Mesendoderm (in vitro differentiated cells): Measurements from ENCODE around the gene ZBTB22.

Source experiments
- DNase-seq: peaks from one replicate; pipeline ENCODE4 v3.0.0; 2013
- H2AK5ac ChIP-seq: 2 replicates; pipeline ENCODE4 v1.6.1; 2013; ENCODE audit warnings: low read length, inconsistent platforms
- H2BK120ac ChIP-seq: 2 replicates; pipeline ENCODE4 v1.6.1; 2013; ENCODE audit warnings: low read depth, mild to moderate bottlenecking, low read length, moderate library complexity, mixed read lengths
- H2BK15ac ChIP-seq: replicated peaks from 2 replicates; pipeline ENCODE4 v1.6.1; 2013; ENCODE audit warnings: low read depth, mild to moderate bottlenecking, moderate library complexity
- H2BK5ac ChIP-seq: 2 replicates; pipeline ENCODE4 v1.6.1; 2013; ENCODE audit warnings: low read length, inconsistent platforms
- H3K18ac ChIP-seq: 2 replicates; pipeline ENCODE4 v1.6.1; 2013; ENCODE audit warnings: mild to moderate bottlenecking, low read length, mixed read lengths
- H3K23ac ChIP-seq: one replicate; pipeline ENCODE4 v1.6.1; 2013; ENCODE audit warnings: low read length
- H3K27ac ChIP-seq: 2 replicates; pipeline ENCODE4 v1.5.1; 2013; ENCODE audit warnings: low read depth, mild to moderate bottlenecking, inconsistent platforms, low read length, moderate library complexity
- H3K27me3 ChIP-seq: 2 replicates; pipeline ENCODE4 v1.6.1; 2013; ENCODE audit warnings: low read length, control low read depth, mild to moderate bottlenecking, inconsistent platforms; ENCODE audit not compliant: insufficient read depth, poor library complexity
- H3K36me3 ChIP-seq: 2 replicates; pipeline ENCODE4 v1.6.1; 2013; ENCODE audit warnings: low read length, inconsistent platforms; ENCODE audit not compliant: control insufficient read depth, insufficient read depth
- H3K4ac ChIP-seq: one replicate; pipeline ENCODE4 v1.6.1; 2013; ENCODE audit warnings: low read depth, mild to moderate bottlenecking, low read length, moderate library complexity
- H3K4me1 ChIP-seq: 2 replicates; pipeline ENCODE4 v1.6.1; 2013; ENCODE audit warnings: low read depth, low read length, inconsistent platforms; ENCODE audit not compliant: control insufficient read depth
- H3K4me2 ChIP-seq: 2 replicates; pipeline ENCODE4 v1.6.1; 2013; ENCODE audit warnings: low read length
- H3K4me3 ChIP-seq: 2 replicates; pipeline ENCODE4 v1.5.1; 2013; ENCODE audit warnings: mild to moderate bottlenecking, low read length
- H3K56ac ChIP-seq: one replicate; pipeline ENCODE4 v1.6.1; 2013; ENCODE audit warnings: low read length
- H3K79me1 ChIP-seq: 2 replicates; pipeline ENCODE4 v1.6.1; 2013; ENCODE audit warnings: low read length, inconsistent platforms
- H3K79me2 ChIP-seq: 2 replicates; pipeline ENCODE4 v1.6.1; 2013; ENCODE audit warnings: mild to moderate bottlenecking, low read length; ENCODE audit not compliant: control insufficient read depth, insufficient read depth
- H3K9ac ChIP-seq: 2 replicates; pipeline ENCODE4 v1.6.1; 2013; ENCODE audit warnings: low read length, inconsistent platforms
- H4K5ac ChIP-seq: one replicate; pipeline ENCODE4 v1.6.1; 2013; ENCODE audit warnings: low read length
- H4K8ac ChIP-seq: one replicate; pipeline ENCODE4 v1.6.1; 2013; ENCODE audit warnings: low read depth, mild to moderate bottlenecking, control low read depth, low read length, moderate library complexity
- WGBS: extraction: QIAGEN DNeasy Blood & Tissue Kit; methylation state at CpG from one replicate; pipeline ENCODE4 v1.1.7; 2013; ENCODE audit warnings: low lambda C conversion rate, missing lambda C conversion rate; ENCODE audit not compliant: insufficient coverage; ENCODE audit errors: extremely low coverage; 5-methylcytosine and 5-hydroxymethylcytosine counted together

Gene ZBTB22

DNA sequence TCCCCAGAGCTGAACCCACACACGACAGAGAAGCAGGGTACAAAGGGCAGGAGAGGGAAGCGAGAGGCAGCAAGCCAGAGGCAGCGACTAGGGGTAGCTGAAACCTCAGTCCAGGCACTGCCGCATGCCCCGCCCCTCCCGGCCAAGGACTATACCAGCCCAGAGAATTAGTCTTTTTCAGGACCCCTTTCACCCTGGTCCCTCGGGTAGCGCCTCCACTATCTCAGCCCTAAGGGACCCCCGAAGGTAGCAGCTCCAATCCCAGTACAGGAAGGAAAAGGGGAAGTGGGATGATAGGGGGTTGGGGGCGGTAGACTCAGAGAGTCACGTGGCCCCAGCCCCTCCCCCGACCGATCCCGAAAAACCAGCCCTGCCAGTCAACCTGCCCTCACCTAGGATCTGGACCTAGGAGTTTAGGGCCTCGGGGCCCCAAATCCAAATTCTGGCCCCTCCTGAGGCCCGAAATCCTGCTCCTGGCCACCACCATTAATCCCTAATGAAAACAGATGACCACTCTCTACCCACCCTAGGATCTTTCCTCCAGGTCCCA lies 20.1 kb downstream of the ZBTB22 start:
- peak; percentile 87 for DNase-seq
- Histone ChIP-seq H3K79me1 (peaks cover 8% of the 10 kb centered on the region), H3K27me3 (no peaks in the 10 kb centered on the region), H3K4ac (peak overlapping the region; percentile 65), H3K23ac (no peak overlapping the region), H2BK5ac (no peak overlapping the region), H3K36me3 (no peaks in the 10 kb centered on the region), H4K8ac (peak overlapping the region; percentile 81), H3K4me2 (peak overlapping the region; percentile 95), H3K27ac (peak overlapping the region; percentile 60), H3K79me2 (peaks cover 11% of the 10 kb centered on the region), H2BK15ac (no peak overlapping the region), H2AK5ac (no peak overlapping the region), H3K56ac (peak overlapping the region; percentile 93), H3K9ac (peak overlapping the region; percentile 56), H4K5ac (no peak overlapping the region), H3K18ac (peak overlapping the region; percentile 65), H3K4me3 (peak overlapping the region; percentile 70), H3K4me1 (no peaks in the 10 kb centered on the region), H2BK120ac (no peak overlapping the region)
- no CpG with 5 or more reads among the region's 16 CpGs for WGBS

DNA sequence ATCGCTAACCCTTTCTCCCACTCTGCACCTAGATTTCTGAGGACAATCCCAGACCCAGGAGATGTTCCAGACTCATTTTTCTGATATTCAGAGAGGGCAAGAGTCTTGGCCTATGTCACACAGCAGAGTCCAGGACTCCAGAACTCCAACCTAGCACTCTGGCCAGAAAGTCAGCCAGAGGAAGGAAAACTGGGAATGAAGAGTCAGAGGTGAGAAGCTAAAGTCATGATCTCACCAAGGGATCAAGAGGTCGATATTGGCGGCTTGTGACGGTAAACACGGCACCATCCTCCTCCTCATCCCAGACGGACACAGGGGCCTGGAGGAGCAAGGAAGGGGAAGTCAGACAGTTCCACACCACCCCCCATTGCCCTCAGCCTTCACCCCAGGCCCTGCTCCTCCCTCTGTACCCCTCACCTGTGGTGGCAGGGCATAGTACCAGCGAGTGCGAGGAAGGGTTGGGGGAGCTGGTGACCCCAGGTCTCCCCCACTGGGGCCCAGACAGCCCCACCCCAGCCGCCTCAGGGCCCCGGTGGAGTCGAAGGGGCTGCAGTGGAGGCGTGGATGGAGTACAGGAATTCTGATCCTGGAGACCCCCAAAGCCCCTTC lies 20.6 kb downstream of the ZBTB22 start:
- Histone ChIP-seq H2BK15ac (no peak overlapping the region), H3K4me1 (no peaks in the 10 kb centered on the region), H3K4me3 (no peak overlapping the region), H3K79me2 (peaks cover 11% of the 10 kb centered on the region), H3K56ac (peak overlapping the region; percentile 93), H2BK5ac (no peak overlapping the region), H4K8ac (peak overlapping the region; percentile 81), H3K79me1 (peaks cover 8% of the 10 kb centered on the region), H2AK5ac (peak overlapping the region; percentile 46), H3K4me2 (peak overlapping the region; percentile 95), H3K36me3 (peaks cover under 1% of the 10 kb centered on the region), H4K5ac (no peak overlapping the region), H3K4ac (peak overlapping the region; percentile 65), H3K27me3 (no peaks in the 10 kb centered on the region), H3K18ac (peak overlapping the region; percentile 65), H3K23ac (no peak overlapping the region), H3K27ac (peak overlapping the region; percentile 60), H2BK120ac (no peak overlapping the region), H3K9ac (peak overlapping the region; percentile 56)
- no CpG with 5 or more reads among the region's 12 CpGs for WGBS
- DNase-seq: no peak

DNA sequence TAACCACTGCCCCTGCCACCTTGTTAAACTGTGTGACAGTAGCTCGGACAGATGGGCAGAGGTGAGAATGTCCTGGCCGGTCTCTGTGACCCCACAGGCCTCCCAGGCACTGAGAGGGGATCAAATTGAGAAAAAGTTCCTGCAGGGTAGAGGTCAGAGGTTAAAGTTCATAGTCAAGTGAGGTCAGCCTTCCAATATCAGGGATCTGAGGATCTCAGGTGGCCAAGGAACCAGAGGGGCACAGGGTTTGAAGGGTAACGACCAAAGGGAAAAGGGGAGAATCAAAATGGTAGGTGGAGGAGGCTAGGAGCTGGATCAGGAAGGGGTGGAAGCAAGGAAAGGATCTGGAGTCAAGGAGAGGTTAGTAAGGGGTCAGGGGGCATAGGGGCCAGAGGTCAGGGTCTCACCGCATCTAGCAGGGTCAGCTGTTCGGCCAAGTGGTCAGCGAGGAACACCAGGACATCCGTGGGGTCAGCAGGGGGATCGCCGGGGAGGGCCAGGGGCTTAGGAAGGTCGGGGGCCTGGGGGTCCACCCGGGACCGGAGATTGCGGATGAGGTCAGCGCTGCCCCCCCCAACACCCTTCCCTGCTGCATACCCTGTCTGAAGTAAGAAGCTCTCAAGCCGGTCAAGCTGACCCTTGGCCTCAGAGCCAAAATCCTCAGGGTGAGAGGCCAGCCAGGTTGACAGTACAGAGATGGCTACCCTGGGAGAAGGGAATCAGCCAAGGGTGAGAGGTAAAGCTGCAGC lies 21.7 kb downstream of the ZBTB22 start:
- H3K79me2 ChIP-seq: peaks cover 8% of the 10 kb centered on the region
- H3K36me3 ChIP-seq: peaks cover 2% of the 10 kb centered on the region
- no peak overlapping the region for H2BK15ac ChIP-seq
- no peak overlapping the region for H3K18ac ChIP-seq
- H2BK120ac ChIP-seq: no peak overlapping the region
- no peak overlapping the region for H2AK5ac ChIP-seq
- H3K27me3 ChIP-seq: no peaks in the 10 kb centered on the region
- DNase-seq: no peak
- H3K4me3 ChIP-seq: no peak overlapping the region
- H4K8ac ChIP-seq: no peak overlapping the region
- H3K9ac ChIP-seq: no peak overlapping the region
- no CpG with 5 or more reads among the region's 15 CpGs for whole genome bisulfite sequencing
- H3K4me1 ChIP-seq: no peaks in the 10 kb centered on the region
- H3K23ac ChIP-seq: no peak overlapping the region
- H3K4ac ChIP-seq: no peak overlapping the region
- no peak overlapping the region for H3K27ac ChIP-seq
- H2BK5ac ChIP-seq: no peak overlapping the region
- peaks cover 9% of the 10 kb centered on the region for H3K79me1 ChIP-seq
- H3K56ac ChIP-seq: no peak overlapping the region
- no peak overlapping the region for H3K4me2 ChIP-seq
- H4K5ac ChIP-seq: no peak overlapping the region

DNA sequence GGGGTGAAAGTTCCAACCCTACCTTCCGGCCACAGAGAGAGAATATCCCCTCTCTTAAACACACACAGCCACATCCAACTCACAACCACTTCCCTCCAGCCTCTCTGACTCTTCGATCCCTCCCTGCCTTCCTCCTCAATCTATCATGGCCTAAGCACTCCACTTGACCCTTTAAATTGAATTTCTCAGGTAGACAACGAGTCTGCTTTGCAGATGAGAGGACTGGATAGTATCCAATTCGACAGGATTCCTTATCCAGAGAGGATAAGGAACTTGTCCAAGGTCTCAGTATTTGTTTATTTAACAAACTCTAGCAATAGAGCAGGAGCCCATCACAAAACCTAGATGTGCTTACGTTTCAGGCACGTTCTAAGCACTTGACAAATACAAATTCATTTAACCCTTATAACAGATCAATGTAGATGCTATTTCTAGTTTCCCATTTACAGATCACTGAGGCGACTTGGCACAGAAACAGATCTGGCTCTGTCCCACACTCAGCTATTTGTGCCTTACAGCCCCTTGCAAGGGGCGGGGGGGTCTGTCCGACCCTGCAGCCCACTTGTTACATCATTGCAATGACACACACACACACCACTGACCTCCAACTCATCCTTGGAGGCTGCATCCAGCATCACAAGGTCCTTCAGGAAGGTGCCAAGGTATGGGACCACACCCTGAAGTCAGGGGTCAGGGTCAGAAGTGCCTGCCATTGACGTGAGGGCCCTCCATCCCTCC lies 23.3 kb downstream of the ZBTB22 start:
- Histone ChIP-seq H3K27ac (no peak overlapping the region), H2BK15ac (no peak overlapping the region), H3K79me2 (peaks cover 13% of the 10 kb centered on the region), H2AK5ac (no peak overlapping the region), H3K56ac (no peak overlapping the region), H4K5ac (no peak overlapping the region), H3K4me1 (no peaks in the 10 kb centered on the region), H4K8ac (no peak overlapping the region), H3K36me3 (peaks cover 2% of the 10 kb centered on the region), H3K79me1 (peaks cover 18% of the 10 kb centered on the region), H3K18ac (no peak overlapping the region), H3K4me2 (no peak overlapping the region), H3K27me3 (no peaks in the 10 kb centered on the region), H3K23ac (no peak overlapping the region), H2BK5ac (no peak overlapping the region), H3K9ac (no peak overlapping the region), H3K4me3 (no peak overlapping the region), H3K4ac (no peak overlapping the region), H2BK120ac (no peak overlapping the region)
- DNase-seq: no peak
- no CpG with 5 or more reads among the region's 10 CpGs for WGBS

DNA sequence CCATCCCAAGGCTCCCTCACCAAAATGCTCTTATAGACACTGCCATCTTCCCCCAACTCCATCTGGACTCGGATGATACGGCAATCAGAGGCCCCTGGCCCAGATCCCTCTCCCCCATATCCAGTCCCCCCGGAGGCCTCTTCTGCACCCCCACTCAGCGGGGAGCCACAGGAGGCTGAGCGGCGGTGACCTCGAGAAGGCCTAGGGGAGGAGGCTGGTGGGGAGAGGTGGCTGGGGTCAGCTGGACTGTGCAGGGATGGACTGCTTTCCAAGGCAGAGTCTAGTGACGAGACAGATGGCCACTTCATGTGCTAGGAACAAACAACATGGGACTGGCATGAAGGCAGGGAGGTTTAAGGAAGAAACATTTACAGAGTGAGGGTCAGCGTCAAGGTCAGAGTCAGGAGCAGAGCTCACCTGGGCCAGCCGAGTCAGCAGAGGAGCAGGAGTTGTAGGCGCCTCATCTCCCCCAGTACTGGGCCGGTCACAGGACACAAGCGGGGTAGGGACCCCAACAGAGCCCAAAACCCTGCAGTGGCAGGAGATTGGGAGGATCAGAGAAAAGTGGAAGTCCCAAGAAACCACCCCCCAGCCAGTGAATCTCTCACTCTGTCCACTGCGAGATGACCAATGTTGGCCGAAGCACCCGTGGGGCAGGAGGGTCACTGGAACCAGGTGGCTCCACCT lies 24.4 kb downstream of the ZBTB22 start:
- Histone ChIP-seq H2BK15ac (no peak overlapping the region), H3K36me3 (peaks cover 2% of the 10 kb centered on the region), H3K23ac (no peak overlapping the region), H3K4me3 (no peak overlapping the region), H3K27ac (no peak overlapping the region), H3K4me2 (no peak overlapping the region), H4K5ac (no peak overlapping the region), H4K8ac (no peak overlapping the region), H3K4ac (no peak overlapping the region), H2BK5ac (no peak overlapping the region), H3K18ac (no peak overlapping the region), H3K4me1 (no peaks in the 10 kb centered on the region), H3K79me1 (peaks cover 21% of the 10 kb centered on the region), H3K9ac (no peak overlapping the region), H3K79me2 (peaks cover 20% of the 10 kb centered on the region), H3K56ac (no peak overlapping the region), H2AK5ac (no peak overlapping the region), H2BK120ac (no peak overlapping the region), H3K27me3 (no peaks in the 10 kb centered on the region)
- no CpG with 5 or more reads among the region's 16 CpGs for WGBS
- no peak for DNase-seq
